ENCODE measurements around the gene ZNF532.

The ZNF532 gene

GRCh38 chr18:58992301-58993231, 127.9 kb downstream of the ZNF532 start:
- H3K9me3 ChIP-seq (ENCODE audit: low read depth, low read length), result no peaks in the 10 kb centered on the region

GRCh38 chr18:58993260-58993659, 128.6 kb downstream of the ZNF532 start:
- Histone ChIP-seq H3K36me3 (ENCODE audit: insufficient read depth, low read length) (no peaks in the 10 kb centered on the region), H3K27ac (peak overlapping the region; percentile 94), H3K9ac (ENCODE audit: insufficient read length) (no peak overlapping the region), H3K4me3 (peak overlapping the region; percentile 30; the same call in 1 of the 2 replicates), H3K9me3 (ENCODE audit: low read depth, low read length) (no peaks in the 10 kb centered on the region)
- DNase-seq (ENCODE audit: low read depth, low spot score), result peak; percentile 77
- no peak for TF ChIP-seq POLR2AphosphoS5 (IDR thresholded peaks at IDR 0.05; ENCODE audit: borderline replicate concordance, low read depth, low read length)
- TF ChIP-seq FOXP2 (optimal IDR thresholded peaks at IDR 0.05; ENCODE audit: control extremely low read depth, extremely low read length, insufficient read depth), result no peak
- no peak for TF ChIP-seq EZH2 (IDR thresholded peaks at IDR 0.05)

More at GRCh38 chr18:58992301-58993231, 127.9 kb downstream of the ZNF532 start:
- Histone ChIP-seq H3K4me3 (peak overlapping the region; percentile 30; the same call in 1 of the 2 replicates), H3K36me3 (ENCODE audit: insufficient read depth, low read length) (no peaks in the 10 kb centered on the region), H3K27ac (peak overlapping the region; percentile 94), H3K9ac (ENCODE audit: insufficient read length) (no peak overlapping the region)
- TF ChIP-seq POLR2AphosphoS5 (IDR thresholded peaks at IDR 0.05; ENCODE audit: borderline replicate concordance, low read depth, low read length), result no peak
- TF ChIP-seq EZH2 (IDR thresholded peaks at IDR 0.05), result no peak
- TF ChIP-seq FOXP2 (optimal IDR thresholded peaks at IDR 0.05; ENCODE audit: control extremely low read depth, extremely low read length, insufficient read depth), result no peak
- no peak for DNase-seq (ENCODE audit: low read depth, low spot score)

- Histone ChIP-seq H3K4me3 (no peak overlapping the region), H3K36me3 (ENCODE audit: insufficient read depth, low read length) (no peaks in the 10 kb centered on the region), H3K9me3 (ENCODE audit: low read depth, low read length) (no peaks in the 10 kb centered on the region), H3K27ac (no peak overlapping the region), H3K9ac (ENCODE audit: insufficient read length) (no peak overlapping the region)
- TF ChIP-seq POLR2AphosphoS5 (IDR thresholded peaks at IDR 0.05; ENCODE audit: borderline replicate concordance, low read depth, low read length) (no peak), FOXP2 (optimal IDR thresholded peaks at IDR 0.05; ENCODE audit: control extremely low read depth, extremely low read length, insufficient read depth) (no peak), EZH2 (IDR thresholded peaks at IDR 0.05) (no peak)
- DNase-seq (ENCODE audit: low read depth, low spot score), result no peak
Observed at GRCh38 chr18:58995663-58996062, 131.0 kb downstream of the ZNF532 start.

GRCh38 chr18:58996131-58996641, 131.5 kb downstream of the ZNF532 start:
- Histone ChIP-seq H3K36me3 (ENCODE audit: insufficient read depth, low read length) (no peaks in the 10 kb centered on the region), H3K27ac (peak overlapping the region; percentile 57), H3K4me3 (no peak overlapping the region), H3K9ac (ENCODE audit: insufficient read length) (no peak overlapping the region), H3K9me3 (ENCODE audit: low read depth, low read length) (no peaks in the 10 kb centered on the region)
- no peak for DNase-seq (ENCODE audit: low read depth, low spot score)
- TF ChIP-seq FOXP2 (optimal IDR thresholded peaks at IDR 0.05; ENCODE audit: control extremely low read depth, extremely low read length, insufficient read depth) (no peak), EZH2 (IDR thresholded peaks at IDR 0.05) (no peak), POLR2AphosphoS5 (IDR thresholded peaks at IDR 0.05; ENCODE audit: borderline replicate concordance, low read depth, low read length) (no peak)

GRCh38 chr18:58996696-58997095, 132.0 kb downstream of the ZNF532 start:
- peak overlapping the region; percentile 57 for H3K27ac ChIP-seq

GRCh38 chr18:58997811-58998337, 133.2 kb downstream of the ZNF532 start:
- H3K9me3 ChIP-seq (ENCODE audit: low read depth, low read length), result no peaks in the 10 kb centered on the region
- TF ChIP-seq FOXP2 (optimal IDR thresholded peaks at IDR 0.05; ENCODE audit: control extremely low read depth, extremely low read length, insufficient read depth) (no peak), EZH2 (IDR thresholded peaks at IDR 0.05) (no peak), POLR2AphosphoS5 (IDR thresholded peaks at IDR 0.05; ENCODE audit: borderline replicate concordance, low read depth, low read length) (peak; percentile 16; the same call in 1 of the 2 replicates)
- no peak for DNase-seq (ENCODE audit: low read depth, low spot score)
- peak overlapping the region; percentile 75 for H3K27ac ChIP-seq
- H3K36me3 ChIP-seq (ENCODE audit: insufficient read depth, low read length), result no peaks in the 10 kb centered on the region
- H3K4me3 ChIP-seq, result peak overlapping the region; percentile 69
- H3K9ac ChIP-seq (ENCODE audit: insufficient read length), result no peak overlapping the region

More at GRCh38 chr18:58996696-58997095, 132.0 kb downstream of the ZNF532 start:
- TF ChIP-seq FOXP2 (optimal IDR thresholded peaks at IDR 0.05; ENCODE audit: control extremely low read depth, extremely low read length, insufficient read depth) (no peak), POLR2AphosphoS5 (IDR thresholded peaks at IDR 0.05; ENCODE audit: borderline replicate concordance, low read depth, low read length) (no peak), EZH2 (IDR thresholded peaks at IDR 0.05) (no peak)
- Histone ChIP-seq H3K9me3 (ENCODE audit: low read depth, low read length) (no peaks in the 10 kb centered on the region), H3K9ac (ENCODE audit: insufficient read length) (no peak overlapping the region), H3K36me3 (ENCODE audit: insufficient read depth, low read length) (no peaks in the 10 kb centered on the region), H3K4me3 (no peak overlapping the region)
- DNase-seq (ENCODE audit: low read depth, low spot score), result no peak

- H3K9ac ChIP-seq (ENCODE audit: insufficient read length), result peak overlapping the region; percentile 16
- peak overlapping the region; percentile 75 for H3K27ac ChIP-seq
- peak overlapping the region; percentile 69 for H3K4me3 ChIP-seq
- no peaks in the 10 kb centered on the region for H3K9me3 ChIP-seq (ENCODE audit: low read depth, low read length)
- no peaks in the 10 kb centered on the region for H3K36me3 ChIP-seq (ENCODE audit: insufficient read depth, low read length)
- no peak for DNase-seq (ENCODE audit: low read depth, low spot score)
- TF ChIP-seq POLR2AphosphoS5 (IDR thresholded peaks at IDR 0.05; ENCODE audit: borderline replicate concordance, low read depth, low read length), result no peak
- no peak for TF ChIP-seq EZH2 (IDR thresholded peaks at IDR 0.05)
- TF ChIP-seq FOXP2 (optimal IDR thresholded peaks at IDR 0.05; ENCODE audit: control extremely low read depth, extremely low read length, insufficient read depth), result no peak
Observed at GRCh38 chr18:58998401-58999203, 133.9 kb downstream of the ZNF532 start.

Measured in SK-N-MC (cell line).